Natural killer cell (primary cell): ENCODE results near the gene IYD. TPM values are rescaled to one million over a fixed set of nuclear protein-coding genes. Genes with fewer than 3 reads are reported as not detected.

Experiments
- ATAC-seq, 3 donors: fragments of 150-1000 bp in 2 of 3; fragments of 200-7000 bp in 1 of 3; cut with Tn5 transposase; 1 replicate in 1 of 3; 2 replicates in 2 of 3; pipeline ENCODE4 v1.10.0; 2021; ENCODE audit warnings: mild to moderate bottlenecking in 2 of 3, moderate library complexity in 2 of 3
- DNase-seq, 2 donors: peaks; one replicate each; pipeline versions ENCODE4 v3.0.0 to v3.0.0-alpha.2; 2013 to 2021; ENCODE audit warnings: mixed read lengths in 1 of 2
- H3K27ac ChIP-seq: one replicate; pipeline ENCODE4 v1.5.1; 2013; ENCODE audit warnings: mild to moderate bottlenecking, low read length
- H3K27me3 ChIP-seq: one replicate; pipeline ENCODE4 v1.6.1; 2013; ENCODE audit warnings: low read length; ENCODE audit not compliant: control insufficient read depth, insufficient read depth
- H3K36me3 ChIP-seq: one replicate; pipeline ENCODE4 v1.6.1; 2013; ENCODE audit warnings: low read length; ENCODE audit not compliant: control insufficient read depth, insufficient read depth
- H3K4me1 ChIP-seq: one replicate; pipeline ENCODE4 v1.6.1; 2013; ENCODE audit warnings: low read length; ENCODE audit not compliant: control insufficient read depth, insufficient read depth
- H3K4me3 ChIP-seq: one replicate; pipeline ENCODE4 v1.5.1; 2013; ENCODE audit warnings: low read length
- H3K9me3 ChIP-seq: one replicate; pipeline ENCODE4 v1.6.1; 2013; ENCODE audit warnings: low read length; ENCODE audit not compliant: control insufficient read depth, insufficient read depth
- H3K27ac Mint-ChIP-seq, 2 donors: one replicate each; pipeline ENCODE4 v1.8.0; 2022; ENCODE audit warnings: mild to moderate bottlenecking in 2 of 2, mixed read lengths in 2 of 2, moderate library complexity in 1 of 2
- H3K27me3 Mint-ChIP-seq, 2 donors: one replicate each; pipeline ENCODE4 v1.8.0; 2022; ENCODE audit warnings: low read depth in 2 of 2, mixed read lengths in 2 of 2
- H3K36me3 Mint-ChIP-seq: one replicate; pipeline ENCODE4 v1.8.0; 2022; ENCODE audit warnings: mixed read lengths
- H3K4me1 Mint-ChIP-seq, 2 donors: one replicate each; pipeline ENCODE4 v1.8.0; 2022; ENCODE audit warnings: mixed read lengths in 2 of 2
- H3K4me3 Mint-ChIP-seq: one replicate; pipeline ENCODE4 v1.8.0; 2022; ENCODE audit warnings: mild to moderate bottlenecking, moderate library complexity, mixed read lengths
- H3K9me3 Mint-ChIP-seq, 2 donors: one replicate each; pipeline ENCODE4 v1.8.0; 2022; ENCODE audit warnings: mixed read lengths in 2 of 2
- CTCF ChIP-seq: fragments of 200-600 bp; IDR thresholded peaks from one replicate; pipeline ENCODE4 v1.8.0; 2022; ENCODE audit warnings: antibody characterized with exemption
- WGBS: methylation state at CpG from one replicate; pipeline ENCODE4 v1.1.7; 2013; ENCODE audit warnings: missing lambda C conversion rate; ENCODE audit not compliant: insufficient coverage; 5-methylcytosine and 5-hydroxymethylcytosine counted together
- intact Hi-C: fragments of 100-400 bp; cut with micrococcal nuclease; formaldehyde crosslinking; loops from one replicate; pipeline ENCODE4 v1.14.2; 2022
- total RNA-seq, 4 donors: library from RNA; stranded (reverse); fragments of 120-200 nt in 1 of 4; gene quantifications; one replicate each; pipeline versions ENCODE4 v1.2.3 to v1.2.4, GENCODE V29; 2013 to 2022

The IYD gene, protein sequence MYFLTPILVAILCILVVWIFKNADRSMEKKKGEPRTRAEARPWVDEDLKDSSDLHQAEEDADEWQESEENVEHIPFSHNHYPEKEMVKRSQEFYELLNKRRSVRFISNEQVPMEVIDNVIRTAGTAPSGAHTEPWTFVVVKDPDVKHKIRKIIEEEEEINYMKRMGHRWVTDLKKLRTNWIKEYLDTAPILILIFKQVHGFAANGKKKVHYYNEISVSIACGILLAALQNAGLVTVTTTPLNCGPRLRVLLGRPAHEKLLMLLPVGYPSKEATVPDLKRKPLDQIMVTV
- not detected for total RNA-seq
- total RNA-seq (2013) = not detected

DNA sequence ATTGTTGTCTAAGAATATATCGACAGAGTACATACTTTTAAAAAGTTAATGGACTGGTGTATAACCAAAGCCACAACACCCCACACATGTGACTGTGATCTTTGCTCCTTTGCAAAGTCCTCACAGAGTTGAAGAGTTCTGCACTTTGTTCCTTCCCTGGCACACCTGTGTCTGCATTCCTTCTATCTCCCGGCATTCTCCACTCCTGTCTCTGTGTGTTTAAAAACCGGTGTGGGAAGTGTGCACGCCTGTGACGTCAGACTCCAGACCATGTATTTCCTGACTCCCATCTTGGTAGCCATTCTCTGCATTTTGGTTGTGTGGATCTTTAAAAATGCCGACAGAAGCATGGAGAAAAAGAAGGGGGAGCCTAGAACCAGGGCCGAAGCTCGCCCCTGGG lies at the start of gene IYD:
Gene IYD, plus strand, starts transcription at position 251 of the 400 bp plus-strand sequence. Its CDS starts 20 bp downstream, at position 271.
- DNase-seq (no peak), ATAC-seq (no peak)
- no peak within 1 kb of the TSS for H3K27ac Mint-ChIP-seq
- Histone ChIP-seq H3K27me3 (no peaks in the 10 kb centered on the region), H3K4me1 (no peaks in the 10 kb centered on the region), H3K27ac (no peak within 1 kb of the TSS), H3K9me3 (no peaks in the 10 kb centered on the region), H3K4me3 (no peak within 1 kb of the TSS), H3K36me3 (no peaks in the 10 kb centered on the region)
- H3K27me3 Mint-ChIP-seq = peaks cover 0 to 3% of the 10 kb centered on the region in 2 donors
- no peaks in the 10 kb centered on the region for H3K36me3 Mint-ChIP-seq
- H3K9me3 Mint-ChIP-seq = no peaks in the 10 kb centered on the region
- H3K4me3 Mint-ChIP-seq = no peak within 1 kb of the TSS
- H3K4me1 Mint-ChIP-seq = no peaks in the 10 kb centered on the region
- intact Hi-C loops = no loop called here
- no peak for TF ChIP-seq CTCF
- 94% methylated on average over 8 of the region's 8 CpGs for WGBS

- ATAC-seq (no peak), DNase-seq (no peak)
- H3K27me3 ChIP-seq = peaks cover 9% of the 10 kb centered on the region
- Mint-ChIP-seq H3K27me3 (no peaks in the 10 kb centered on the region), H3K9me3 (no peaks in the 10 kb centered on the region), H3K27ac (no peak overlapping the region), H3K36me3 (no peaks in the 10 kb centered on the region), H3K4me3 (no peak overlapping the region), H3K4me1 (no peaks in the 10 kb centered on the region)
- H3K36me3 ChIP-seq = no peaks in the 10 kb centered on the region
- no peaks in the 10 kb centered on the region for H3K4me1 ChIP-seq
- TF ChIP-seq CTCF = no peak
- intact Hi-C loops = no loop called here
- no peak overlapping the region for H3K27ac ChIP-seq
- peaks cover 6% of the 10 kb centered on the region for H3K9me3 ChIP-seq
- H3K4me3 ChIP-seq = no peak overlapping the region
- WGBS = 88% methylated on average over 4 of the region's 4 CpGs
These were observed 48.9 kb upstream of the IYD start for GRCh38 chr6:150319924-150320323.

DNA sequence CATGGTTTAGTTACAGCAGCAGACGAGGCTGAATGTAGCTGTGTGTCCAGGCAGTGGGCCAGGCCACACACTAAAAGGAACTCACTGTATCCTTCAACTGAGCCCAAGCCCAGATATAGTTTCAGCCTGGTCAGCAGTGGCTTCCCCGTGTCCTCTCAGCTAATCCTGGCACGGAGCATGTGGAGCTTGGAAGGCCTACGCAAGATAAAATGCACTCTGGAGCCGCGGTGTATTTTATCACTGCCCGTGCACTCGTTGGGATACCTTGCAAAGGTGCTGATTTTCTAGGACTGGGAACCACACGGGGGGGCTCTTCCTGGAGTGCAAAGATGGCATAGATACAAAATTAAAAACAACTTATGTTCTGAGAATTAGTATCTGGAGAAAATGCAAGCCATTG lies 48.4 kb upstream of the IYD start:
- intact Hi-C loops = no loop called here
- Histone ChIP-seq H3K27ac (no peak overlapping the region), H3K4me3 (no peak overlapping the region), H3K9me3 (peaks cover under 1% of the 10 kb centered on the region), H3K4me1 (no peaks in the 10 kb centered on the region), H3K27me3 (peaks cover 4% of the 10 kb centered on the region), H3K36me3 (no peaks in the 10 kb centered on the region)
- WGBS = 88% methylated on average over 9 of the region's 9 CpGs
- Mint-ChIP-seq H3K9me3 (no peaks in the 10 kb centered on the region), H3K4me3 (no peak overlapping the region), H3K27me3 (peaks cover 0 to 3% of the 10 kb centered on the region in 2 donors), H3K4me1 (no peaks in the 10 kb centered on the region), H3K27ac (no peak overlapping the region), H3K36me3 (no peaks in the 10 kb centered on the region)
- DNase-seq (no peak), ATAC-seq (no peak)
- no peak for TF ChIP-seq CTCF

- intact Hi-C loops = no loop called here
- H3K4me1 Mint-ChIP-seq = no peaks in the 10 kb centered on the region
- Histone ChIP-seq H3K4me1 (no peaks in the 10 kb centered on the region), H3K27me3 (peaks cover 4% of the 10 kb centered on the region), H3K36me3 (no peaks in the 10 kb centered on the region), H3K27ac (no peak overlapping the region), H3K9me3 (no peaks in the 10 kb centered on the region), H3K4me3 (no peak overlapping the region)
- H3K27ac Mint-ChIP-seq = no peak overlapping the region
- DNase-seq (no peak), ATAC-seq (no peak)
- TF ChIP-seq CTCF = no peak
- 81% methylated on average over 6 of the region's 6 CpGs for WGBS
- H3K36me3 Mint-ChIP-seq = no peaks in the 10 kb centered on the region
- H3K4me3 Mint-ChIP-seq = no peak overlapping the region
- no peaks in the 10 kb centered on the region for H3K9me3 Mint-ChIP-seq
- peaks cover 0 to 3% of the 10 kb centered on the region in 2 donors for H3K27me3 Mint-ChIP-seq
These were observed 46.3 kb upstream of the IYD start for GRCh38 chr6:150322466-150322871.
